GM19395 (cell line): Measurements from ENCODE around the gene PRKAA1.
A peak's percentile ranks its signal among the peaks of the same experiment; 100 is the strongest.

ENCODE experiments used
- ATAC-seq: cut with Tn5 transposase; IDR thresholded peaks from one replicate; pipeline ENCODE4 v1.9.1; 2021; ENCODE audit warnings: mild to moderate bottlenecking, moderate library complexity; ENCODE audit not compliant: unreplicated experiment

The PRKAA1 gene

GRCh38 chr5:40781843-40782409, 16.2 kb downstream of the PRKAA1 start:
- no peak for ATAC-seq

DNA sequence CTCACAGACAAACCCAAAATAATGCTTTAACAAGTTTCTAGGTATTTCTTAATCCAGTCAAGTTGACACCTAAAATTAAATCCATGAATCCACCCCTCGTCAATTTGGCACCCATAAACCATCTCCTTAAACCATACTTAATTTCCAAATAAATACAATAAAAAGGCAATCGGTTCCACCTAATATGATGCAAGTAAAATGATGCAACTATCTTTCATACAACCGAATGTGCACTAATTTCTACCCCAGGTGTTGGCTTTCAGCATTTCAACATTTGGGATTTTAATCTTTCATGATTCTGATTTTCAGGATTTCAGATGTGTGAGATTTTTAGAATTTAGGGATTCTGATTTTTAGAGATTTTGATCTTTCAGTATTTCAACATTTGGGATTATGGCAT, 17.3 kb downstream of the PRKAA1 start:
- ATAC-seq, result no peak

DNA sequence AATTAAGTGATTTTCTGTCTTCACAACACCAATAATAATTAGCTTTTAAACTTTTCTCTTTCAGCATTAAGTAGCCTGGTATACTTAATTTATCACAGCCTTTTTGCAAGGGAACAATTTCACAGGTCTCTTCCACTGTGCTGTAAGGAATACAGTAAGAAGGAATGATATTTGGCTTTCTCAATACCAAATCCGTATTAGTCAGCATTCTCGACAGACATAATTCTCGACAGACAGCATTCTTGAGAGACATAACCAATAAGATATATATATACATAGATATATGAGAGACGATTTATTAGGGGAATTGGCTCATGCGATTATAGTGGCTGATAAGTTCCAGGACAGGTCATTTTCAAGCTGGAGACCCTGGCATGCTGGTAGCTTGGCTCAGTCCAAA, 18.0 kb downstream of the PRKAA1 start:
- no peak for ATAC-seq

DNA sequence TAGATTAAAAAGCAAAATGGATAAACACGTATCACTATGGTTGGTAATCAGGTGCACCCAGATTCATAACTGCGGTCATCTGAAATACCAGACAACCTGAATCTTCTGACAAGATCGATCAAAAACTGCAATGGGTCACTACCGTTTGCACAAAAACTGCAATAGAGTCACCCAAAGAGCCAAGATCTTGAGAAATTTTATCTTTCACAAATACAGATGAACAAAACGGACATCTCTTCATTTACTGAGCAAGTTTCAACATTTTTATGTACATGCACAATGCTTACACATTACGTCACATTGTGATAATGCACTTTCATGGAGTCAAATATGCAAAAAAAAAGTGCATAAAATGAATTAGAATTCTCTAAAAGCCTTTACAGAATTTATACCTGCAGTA, 18.6 kb downstream of the PRKAA1 start:
- no peak for ATAC-seq

DNA sequence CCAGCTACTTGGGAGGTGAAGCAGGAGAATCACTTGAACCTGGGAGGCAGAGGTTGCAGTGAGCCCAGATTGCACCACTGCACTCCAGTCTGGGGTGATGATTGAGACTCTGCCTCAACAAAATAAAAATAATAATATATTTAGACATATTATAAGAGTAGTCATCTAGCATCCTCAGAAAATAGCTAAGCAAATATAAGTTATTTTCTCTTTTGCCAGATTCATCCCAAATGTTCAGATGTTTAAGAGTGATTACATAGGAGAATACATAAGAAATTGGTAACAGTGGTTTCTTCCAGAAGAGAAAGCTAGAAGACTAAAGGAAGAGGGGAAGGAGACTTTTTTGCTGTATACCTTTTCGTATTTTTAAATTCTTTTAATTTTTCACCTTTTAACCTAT, 20.0 kb downstream of the PRKAA1 start:
- ATAC-seq, result no peak

GRCh38 chr5:40776658-40776977, 21.6 kb downstream of the PRKAA1 start:
- no peak for ATAC-seq

DNA sequence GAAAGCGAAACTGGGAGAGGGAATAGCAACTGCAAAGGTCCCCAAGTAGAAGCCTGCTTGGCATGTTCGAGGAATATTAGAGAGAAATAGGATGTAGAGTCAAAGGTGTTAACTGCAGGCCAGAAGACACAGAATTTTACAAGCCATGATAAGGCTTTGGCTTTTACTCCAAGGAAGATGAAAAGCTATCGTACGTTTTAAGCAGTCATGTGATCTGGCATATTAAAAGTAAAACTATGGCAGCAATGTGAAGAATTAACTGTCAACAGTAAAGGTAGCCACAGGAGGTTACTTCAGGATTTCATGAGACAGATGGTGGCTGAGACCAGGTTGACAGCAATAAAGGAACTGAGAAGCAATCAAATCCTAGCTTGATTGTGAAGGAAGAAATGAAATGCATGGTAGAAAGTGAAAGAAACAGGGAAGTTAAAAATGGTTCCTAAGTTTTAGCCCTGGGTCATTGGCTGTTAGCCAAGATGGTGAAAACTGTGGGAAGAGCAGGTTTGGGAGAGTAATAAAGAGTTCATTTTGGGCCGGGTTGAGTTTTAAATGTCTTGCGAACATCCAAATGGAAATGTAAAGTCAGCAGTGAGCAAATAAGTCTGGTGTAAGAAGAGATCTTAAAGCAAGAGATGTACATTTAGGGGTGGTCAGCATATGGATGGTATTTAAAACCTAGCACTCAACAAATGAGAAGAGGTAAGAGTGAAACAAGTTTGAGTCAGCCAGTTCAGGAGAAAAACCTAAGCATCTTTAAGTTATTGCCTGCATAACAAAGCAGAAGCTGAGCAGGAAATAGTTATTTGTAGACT, 22.1 kb downstream of the PRKAA1 start:
- ATAC-seq, result no peak

- no peak for ATAC-seq
Measured at GRCh38 chr5:40775085-40775845, 22.9 kb downstream of the PRKAA1 start.

GRCh38 chr5:40774623-40775022, 23.6 kb downstream of the PRKAA1 start:
- no peak for ATAC-seq

DNA sequence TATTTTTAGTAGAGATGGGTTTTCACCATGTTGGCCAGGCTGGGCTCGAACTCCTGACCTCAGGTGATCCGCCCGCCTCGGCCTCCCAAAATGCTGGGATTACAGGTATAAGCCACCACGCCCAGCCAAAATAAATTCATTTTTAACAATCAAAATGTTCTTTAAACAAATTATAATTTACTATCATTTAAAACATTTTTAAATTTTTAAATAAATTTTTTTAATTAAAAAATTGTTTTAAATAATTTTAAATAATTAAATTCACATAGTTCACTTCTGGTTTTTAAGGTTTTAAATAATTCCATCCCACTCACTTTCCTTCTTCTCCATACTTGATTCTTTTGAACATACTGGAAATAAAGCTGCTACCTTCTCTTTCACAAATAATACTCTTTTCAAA, 27.4 kb downstream of the PRKAA1 start:
- no peak for ATAC-seq

DNA sequence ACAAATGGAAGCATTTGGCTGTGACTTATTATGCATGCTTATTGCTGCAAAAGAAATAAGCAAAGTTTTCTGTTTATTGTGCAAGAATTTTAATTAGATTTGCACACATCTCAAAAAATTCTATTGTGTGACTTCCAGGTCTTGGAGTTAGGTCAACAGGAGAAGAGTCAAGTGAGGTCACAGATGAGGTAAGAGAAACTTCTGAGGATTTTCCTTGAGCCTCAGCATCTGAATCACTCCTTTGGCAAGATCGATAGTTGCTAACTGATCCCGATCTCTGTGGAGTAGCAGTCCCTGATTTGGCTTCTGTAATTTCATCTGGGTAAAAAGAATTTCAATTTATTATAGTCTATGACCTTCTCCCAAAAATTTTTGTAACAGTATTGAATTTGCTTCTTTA, 35.5 kb downstream of the PRKAA1 start:
- ATAC-seq, result no peak

GRCh38 chr5:40757400-40757799, 40.8 kb downstream of the PRKAA1 start:
- ATAC-seq, result no peak

GRCh38 chr5:40755407-40756365, 42.5 kb downstream of the PRKAA1 start, which contains the start of gene TTC33:
Gene TTC33, minus strand, starts transcription at chr5:40755961. Its CDS starts 8,943 bp downstream, at chr5:40747018.
- peak; percentile 85 for ATAC-seq

DNA sequence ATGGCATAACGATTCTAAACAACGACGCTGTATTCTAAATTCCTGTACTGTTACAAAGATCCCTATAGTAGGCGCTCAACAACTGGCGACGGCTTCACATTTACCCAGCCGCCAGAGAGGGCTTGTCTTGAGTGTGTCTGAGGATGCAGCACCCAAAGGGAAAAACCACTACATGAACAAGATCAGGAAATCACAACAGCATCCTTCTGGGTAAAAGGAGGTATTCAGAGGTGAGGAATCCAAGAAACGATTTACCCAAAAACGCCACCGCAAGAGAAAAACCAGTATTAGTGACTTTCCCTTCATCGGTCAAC, 43.1 kb downstream of the PRKAA1 start:
- ATAC-seq, result peak; percentile 86

- ATAC-seq, result peak; percentile 32
Measured at GRCh38 chr5:40754381-40755092, 43.6 kb downstream of the PRKAA1 start.

GRCh38 chr5:40746703-40747102, 51.5 kb downstream of the PRKAA1 start:
- no peak for ATAC-seq

DNA sequence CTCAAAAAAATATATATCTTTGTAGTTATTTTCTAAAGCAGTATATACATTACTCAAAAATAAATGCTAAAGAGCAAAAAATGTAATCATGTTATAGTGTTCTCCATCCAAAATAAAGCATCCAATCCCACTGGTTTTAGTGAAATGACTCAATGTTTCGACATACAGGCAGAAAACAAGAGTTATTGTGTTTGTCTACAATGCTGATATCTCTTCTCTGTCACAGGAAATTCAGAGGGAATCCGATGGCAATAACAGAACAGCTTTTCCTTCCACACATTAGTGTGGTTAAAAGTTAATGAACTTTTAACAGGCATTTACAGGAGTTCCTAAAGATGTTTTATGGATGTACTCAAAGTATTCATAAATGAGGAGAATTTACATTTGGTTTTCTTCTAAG, 54.4 kb downstream of the PRKAA1 start:
- no peak for ATAC-seq

GRCh38 chr5:40738502-40738901, 59.7 kb downstream of the PRKAA1 start:
- no peak for ATAC-seq

- peak; percentile 88 for ATAC-seq
Measured at GRCh38 chr5:40736103-40736875, 61.9 kb downstream of the PRKAA1 start.

- ATAC-seq, result no peak
Measured at GRCh38 chr5:40735609-40736008, 62.6 kb downstream of the PRKAA1 start.
